H1 (cell line): ENCODE data around the gene AVL9. TPM values are rescaled to one million over a fixed set of nuclear protein-coding genes. Genes with fewer than 3 reads are reported as not detected.

Source experiments
- CTCF ChIA-PET: fragments of 300-600 bp; sonication (Branson Sonifier 250); formaldehyde crosslinking; loops from one replicate; lab custom pipeline; 2021; ENCODE audit not compliant: partially characterized antibody; lab: Charles Lee
- POLR2A ChIA-PET: fragments of 300-600 bp; sonication (Branson Sonifier 250); formaldehyde crosslinking; loops from one replicate; lab custom pipeline; 2021; ENCODE audit warnings: inconsistent platforms; ENCODE audit not compliant: partially characterized antibody; lab: Charles Lee
- DNase-seq, 2 experiments: peaks; one replicate each; pipeline versions ENCODE4 v3.0.0 to v3.0.0-alpha.2; 2010 to 2022; ENCODE audit warnings: low spot score in 2 of 2, low read depth in 1 of 2, mixed read lengths in 1 of 2
- FAIRE-seq: peaks from 2 replicates; lab custom pipeline; 2011; peaks lifted over from hg19 to GRCh38; lab: Jason Lieb, UNC
- H2AFZ ChIP-seq: 2 replicates; pipeline ENCODE4 v1.8.1; 2012; ENCODE audit warnings: low read length, inconsistent platforms
- H2AK5ac ChIP-seq: 2 replicates; pipeline ENCODE4 v1.6.1; 2013; ENCODE audit warnings: low read depth, low read length
- H2BK120ac ChIP-seq: replicated peaks from 2 replicates; pipeline ENCODE3; 2013; ENCODE audit warnings: low read depth, low read length, inconsistent platforms
- H2BK12ac ChIP-seq: 2 replicates; pipeline ENCODE4 v1.6.1; 2013; ENCODE audit warnings: low read depth, low read length
- H2BK15ac ChIP-seq: 2 replicates; pipeline ENCODE4 v1.6.1; 2013; ENCODE audit warnings: low read length
- H2BK20ac ChIP-seq: 2 replicates; pipeline ENCODE4 v1.6.1; 2013; ENCODE audit warnings: low read length
- H2BK5ac ChIP-seq: 2 replicates; pipeline ENCODE4 v1.6.1; 2013; ENCODE audit warnings: low read depth, low read length
- H3K14ac ChIP-seq: 2 replicates; pipeline ENCODE4 v1.6.1; 2013; ENCODE audit warnings: inconsistent platforms; ENCODE audit not compliant: insufficient read length
- H3K18ac ChIP-seq: 2 replicates; pipeline ENCODE4 v1.6.1; 2013; ENCODE audit warnings: low read length; ENCODE audit errors: extremely low read depth
- H3K23ac ChIP-seq: 2 replicates; pipeline ENCODE4 v1.6.1; 2013; ENCODE audit warnings: inconsistent platforms; ENCODE audit not compliant: insufficient read length
- H3K23me2 ChIP-seq: 2 replicates; pipeline ENCODE4 v1.6.1; 2013; ENCODE audit warnings: low read depth, low read length
- H3K27ac ChIP-seq: 2 replicates; pipeline ENCODE4 v1.6.1; 2011; ENCODE audit warnings: low read depth, low read length, inconsistent platforms
- H3K27me3 ChIP-seq, 4 experiments: replicated peaks in 1 of 4; 1 replicate in 1 of 4; 2 replicates in 3 of 4; pipeline versions ENCODE4 v1.6.1 to v1.8.1; 2011 to 2013; ENCODE audit warnings: low read length in 3 of 4, mild to moderate bottlenecking in 3 of 4, inconsistent platforms in 2 of 4, mixed read lengths in 2 of 4, moderate library complexity in 1 of 4; ENCODE audit not compliant: control insufficient read depth in 3 of 4, insufficient read depth in 3 of 4; ENCODE audit errors: extremely low read depth in 1 of 4
- H3K36me3 ChIP-seq, 4 experiments: 2 replicates each; pipeline versions ENCODE4 v1.6.1 to v1.8.1; 2011 to 2013; ENCODE audit warnings: mild to moderate bottlenecking in 4 of 4, low read length in 3 of 4, moderate library complexity in 2 of 4, control low read depth in 1 of 4, inconsistent platforms in 1 of 4; ENCODE audit not compliant: insufficient read depth in 4 of 4, control insufficient read depth in 2 of 4
- H3K4ac ChIP-seq: replicated peaks from 2 replicates; pipeline ENCODE3; 2013; ENCODE audit warnings: low read length, low read depth, mixed read lengths, inconsistent platforms; ENCODE audit not compliant: insufficient read length
- H3K4me1 ChIP-seq, 4 experiments: replicated peaks in 1 of 4; 1 replicate in 1 of 4; 2 replicates in 3 of 4; pipeline versions ENCODE4 v1.6.1 to v1.8.1; 2011 to 2013; ENCODE audit warnings: low read length in 3 of 4, inconsistent platforms in 2 of 4, mixed read lengths in 1 of 4; ENCODE audit not compliant: insufficient read depth in 4 of 4, control insufficient read depth in 3 of 4
- H3K4me2 ChIP-seq, 2 experiments: 2 replicates each; pipeline versions ENCODE4 v1.6.1 to v1.8.1; 2011 to 2013; ENCODE audit warnings: low read depth in 2 of 2, low read length in 2 of 2, control low read depth in 1 of 2, inconsistent platforms in 1 of 2, mild to moderate bottlenecking in 1 of 2; ENCODE audit not compliant: insufficient read depth in 1 of 2
- H3K4me3 ChIP-seq, 4 experiments: fragments of 200-600, 300-600 bp in 1 of 4; sonication (generic), shearing (Covaris generic), sonication (Bioruptor Twin) in 1 of 4; 2 replicates each; pipeline versions ENCODE4 v1.5.1 to v1.8.1; 2011 to 2016; ENCODE audit warnings: low read length in 4 of 4, low read depth in 3 of 4, control low read depth in 2 of 4, inconsistent platforms in 2 of 4, mild to moderate bottlenecking in 2 of 4, mixed read lengths in 1 of 4, moderate library complexity in 1 of 4; ENCODE audit not compliant: insufficient read depth in 2 of 4; ENCODE audit errors: extremely low read depth in 1 of 4
- H3K56ac ChIP-seq: replicated peaks from 2 replicates; pipeline ENCODE3; 2013; ENCODE audit warnings: low read depth, mild to moderate bottlenecking, mixed read lengths, low read length, inconsistent platforms; ENCODE audit not compliant: insufficient read length
- H3K79me1 ChIP-seq: 2 replicates; pipeline ENCODE4 v1.6.1; 2013; ENCODE audit warnings: low read depth, low read length, control low read depth
- H3K79me2 ChIP-seq, 2 experiments: 2 replicates each; pipeline versions ENCODE4 v1.6.1 to v1.8.1; 2012 to 2013; ENCODE audit warnings: low read length in 2 of 2, mild to moderate bottlenecking in 2 of 2, inconsistent platforms in 1 of 2; ENCODE audit not compliant: insufficient read depth in 2 of 2, control insufficient read depth in 1 of 2
- H3K9ac ChIP-seq, 4 experiments: replicated peaks in 1 of 4; 1 replicate in 1 of 4; 2 replicates in 3 of 4; pipeline versions ENCODE4 v1.6.1 to v1.8.1; 2011 to 2013; ENCODE audit warnings: low read depth in 3 of 4, low read length in 3 of 4, control low read depth in 2 of 4, mild to moderate bottlenecking in 2 of 4, moderate library complexity in 2 of 4, inconsistent platforms in 1 of 4; ENCODE audit errors: extremely low read depth in 1 of 4
- H3K9me3 ChIP-seq, 2 experiments: 2 replicates each; pipeline versions ENCODE4 v1.6.1 to v1.8.1; 2012 to 2013; ENCODE audit warnings: mild to moderate bottlenecking in 2 of 2, moderate library complexity in 2 of 2, control low read depth in 1 of 2, inconsistent platforms in 1 of 2, low read depth in 1 of 2, low read length in 1 of 2, mixed read lengths in 1 of 2; ENCODE audit not compliant: insufficient read depth in 2 of 2
- H4K20me1 ChIP-seq, 2 experiments: replicated peaks in 1 of 2; 2 replicates each; pipeline versions ENCODE3 to v1.8.1; 2011 to 2013; ENCODE audit warnings: inconsistent platforms in 2 of 2, low read length in 2 of 2, mild to moderate bottlenecking in 1 of 2; ENCODE audit not compliant: insufficient read depth in 2 of 2, control insufficient read depth in 1 of 2
- H4K5ac ChIP-seq: 2 replicates; pipeline ENCODE4 v1.6.1; 2013; ENCODE audit warnings: low read length, low read depth, mixed read lengths, inconsistent platforms; ENCODE audit not compliant: insufficient read length
- H4K8ac ChIP-seq: 2 replicates; pipeline ENCODE4 v1.8.0; 2013; ENCODE audit warnings: mild to moderate bottlenecking, moderate library complexity, low read length, inconsistent platforms; ENCODE audit not compliant: insufficient read depth; ENCODE audit errors: extremely low read depth
- H4K91ac ChIP-seq: replicated peaks from 2 replicates; pipeline ENCODE3; 2013; ENCODE audit warnings: low read length, mixed read lengths, inconsistent platforms; ENCODE audit not compliant: insufficient read length
- ASH2L ChIP-seq: fragments of 200-600, 300-600 bp; sonication (generic); IDR thresholded peaks from one replicate; pipeline ENCODE4 v1.7.1; 2017; ENCODE audit warnings: low read length
- BACH1 ChIP-seq: IDR thresholded peaks from 2 replicates; pipeline ENCODE4 v1.6.1; 2012; ENCODE audit warnings: low read length, improper control_type of control experiment
- BRCA1 ChIP-seq: IDR thresholded peaks from 2 replicates; pipeline ENCODE4 v1.6.1; 2012; ENCODE audit warnings: low read depth, low read length, improper control_type of control experiment
- CBX8 ChIP-seq: fragments of 300-800, 300-1000 bp; sonication (generic); IDR thresholded peaks from 2 replicates; pipeline ENCODE4 v1.7.1; 2016; ENCODE audit warnings: low read depth, low read length, borderline replicate concordance
- CHD2 ChIP-seq: IDR thresholded peaks from 2 replicates; pipeline ENCODE4 v1.6.1; 2012; ENCODE audit warnings: low read length, improper control_type of control experiment
- JUND ChIP-seq: IDR thresholded peaks from 2 replicates; pipeline ENCODE4 v1.6.1; 2011; ENCODE audit warnings: mild to moderate bottlenecking, improper control_type of control experiment, low read length
- KDM4A ChIP-seq: IDR thresholded peaks from one replicate; pipeline ENCODE4 v1.7.1; 2012; ENCODE audit warnings: low read depth, mild to moderate bottlenecking, moderate library complexity, low read length, inconsistent platforms; ENCODE audit not compliant: severe bottlenecking
- PHF8 ChIP-seq: fragments of 200-600 bp; sonication (generic); conservative IDR thresholded peaks from 2 replicates; pipeline ENCODE4 v1.7.1; 2012; ENCODE audit warnings: low read depth, mild to moderate bottlenecking, inconsistent platforms, low read length, moderate library complexity
- POLR2A ChIP-seq, 2 experiments: IDR thresholded peaks; 1 replicate in 1 of 2; 2 replicates in 1 of 2; pipeline ENCODE4 v1.6.1; 2011; ENCODE audit warnings: low read depth in 2 of 2, low read length in 2 of 2, mild to moderate bottlenecking in 2 of 2; ENCODE audit errors: control extremely low read depth in 1 of 2
- RAD21 ChIP-seq, 2 experiments: IDR thresholded peaks in 1 of 2; conservative IDR thresholded peaks in 1 of 2; 2 replicates each; pipeline ENCODE4 v1.6.1; 2011; ENCODE audit warnings: low read depth in 2 of 2, low read length in 2 of 2, improper control_type of control experiment in 1 of 2, inconsistent platforms in 1 of 2, mild to moderate bottlenecking in 1 of 2, moderate library complexity in 1 of 2
- RNF2 ChIP-seq: fragments of 200-900, 300-1000 bp; sonication (generic); IDR thresholded peaks from 2 replicates; pipeline ENCODE4 v1.7.1; 2016; ENCODE audit warnings: borderline replicate concordance, low read depth, mild to moderate bottlenecking, antibody characterized with exemption, low read length; ENCODE audit not compliant: poor library complexity, severe bottlenecking; ENCODE audit errors: missing control alignments
- SUZ12 ChIP-seq: fragments of 200-600 bp; sonication (generic); IDR thresholded peaks from 2 replicates; pipeline ENCODE4 v1.6.1; 2012; ENCODE audit warnings: mild to moderate bottlenecking, inconsistent platforms, low read length, moderate library complexity, mixed read lengths
- TAF1 ChIP-seq: IDR thresholded peaks from 2 replicates; pipeline ENCODE4 v1.6.1; 2011; ENCODE audit warnings: mild to moderate bottlenecking, low read depth, low read length
- YY1 ChIP-seq: IDR thresholded peaks from 2 replicates; pipeline ENCODE4 v1.6.1; 2011; ENCODE audit warnings: low read depth, mild to moderate bottlenecking, low read length
- ZNF274 ChIP-seq: IDR thresholded peaks from 2 replicates; pipeline ENCODE4 v1.7.0; 2012; ENCODE audit warnings: low read length, borderline replicate concordance; ENCODE audit errors: extremely low read depth
- WGBS, 2 experiments: shearing (Covaris generic) in 1 of 2; methylation state at CpG; one replicate each; pipeline versions ENCODE4 v1.1.6 to v1.1.7; 2013 to 2015; ENCODE audit warnings: low lambda C conversion rate in 2 of 2, mixed read lengths in 2 of 2, inconsistent platforms in 1 of 2, low coverage in 1 of 2, missing lambda C conversion rate in 1 of 2; ENCODE audit not compliant: insufficient replicate concordance in 2 of 2, insufficient coverage in 1 of 2, insufficient read length in 1 of 2; ENCODE audit errors: extremely low coverage in 1 of 2, missing lambda C conversion rate in 1 of 2; 5-methylcytosine and 5-hydroxymethylcytosine counted together
- polyA plus RNA-seq, 7 experiments: library from polyadenylated mRNA; depleted of rRNA in 3 of 7; stranded (reverse) in 5 of 7; unstranded in 2 of 7; fragments of >200 nt in 5 of 7; fragments of 200-250 nt in 2 of 7; gene quantifications; 1 replicate in 5 of 7; 2 replicates in 1 of 7; 4 replicates in 1 of 7; pipeline versions ENCODE4 v1.2.1 to v1.2.3, GENCODE V29; 2011 to 2013; ENCODE audit warnings: missing spikeins in 2 of 7, mixed read lengths in 2 of 7
- total RNA-seq: library from RNA; stranded (reverse); fragmentation: NEBNext Ultra II Directional; extraction: Animal tissue kit (Norgen Biotek cat#: 25700); gene quantifications from 2 replicates; pipeline ENCODE4 v1.2.1, GENCODE V29; 2021

AVL9 gene
- total and polyA plus RNA-seq, 2 of the 8 experiments (the other 6 are each of a cell fraction or from before 2014, with no cell fraction given): 15.5 to 42.1 TPM

DNA sequence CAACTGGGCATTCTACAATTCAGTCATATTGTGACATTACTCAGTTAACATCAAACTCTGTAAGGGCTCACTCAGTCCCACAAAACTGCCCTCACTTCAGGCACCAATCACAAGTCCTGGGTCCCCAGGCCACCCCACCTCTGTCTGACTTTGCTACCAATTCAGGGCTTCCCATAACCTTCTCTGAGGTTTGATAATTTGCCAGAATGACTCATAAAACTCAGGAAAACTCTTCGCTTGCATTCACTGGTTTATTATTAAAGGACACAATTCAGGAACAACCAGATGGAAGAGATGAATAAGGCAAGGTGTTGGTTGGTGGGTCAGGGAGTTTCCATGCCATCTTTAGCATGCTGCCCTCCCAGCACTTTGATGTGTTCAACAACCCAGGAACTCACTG lies 41.3 kb downstream of the AVL9 start:
- Histone ChIP-seq H3K4me3 (no peak overlapping the region), H2AK5ac (no peak overlapping the region), H3K56ac (no peak overlapping the region), H2BK120ac (no peak overlapping the region), H3K23ac (no peak overlapping the region), H2BK20ac (no peak overlapping the region), H3K27ac (no peak overlapping the region; the same call in 1 of the 2 replicates), H2BK15ac (no peak overlapping the region), H4K8ac (no peak overlapping the region), H3K9ac (no peak overlapping the region), H3K27me3 (no peaks in the 10 kb centered on the region), H3K79me2 (peaks cover 0 to 55% of the 10 kb centered on the region in 2 experiments; a peak in 2 of 4 replicates), H3K18ac (no peak overlapping the region), H2BK12ac (no peak overlapping the region), H2BK5ac (no peak overlapping the region), H4K91ac (no peak overlapping the region), H2AFZ (no peak overlapping the region), H3K36me3 (no peaks in the 10 kb centered on the region; a peak in 1 of 8 replicates), H3K23me2 (no peaks in the 10 kb centered on the region), H3K9me3 (no peaks in the 10 kb centered on the region), H4K20me1 (peaks cover 0 to 3% of the 10 kb centered on the region in 2 experiments), H3K4ac (no peak overlapping the region), H3K4me2 (no peak overlapping the region), H3K14ac (no peak overlapping the region), H3K79me1 (no peaks in the 10 kb centered on the region; the same call in 1 of the 2 replicates), H3K4me1 (peaks cover 2 to 8% (median 4%) of the 10 kb centered on the region in 4 experiments; a peak in 6 of 7 replicates), H4K5ac (no peak overlapping the region)
- DNase-seq (no peak), FAIRE-seq (no peak)
- CTCF ChIA-PET: interaction anchor here (1.5 kb wide), 1 partner anchor 9 kb away, joined by 3 read pairs; no protein-coding TSS in a partner anchor
- 53% methylated on average over 1 of the region's 1 CpG; no CpG with 5 or more reads in 1 of the 2 experiments for WGBS, 2 experiments
- POLR2A ChIA-PET: interaction anchor here (0.7 to 0.8 kb wide), 2 partner anchors 9 to 40 kb away, joined by 3 read pairs; no protein-coding TSS in a partner anchor
- TF ChIP-seq SUZ12 (no peak), KDM4A (no peak), RNF2 (no peak), JUND (no peak), BACH1 (no peak), ASH2L (no peak), POLR2A (IDR thresholded peaks at IDR 0.05; ENCODE audit: control extremely low read depth in 1 of 2, low read depth in 2 of 2, low read length in 2 of 2) (no peak), CHD2 (no peak), CBX8 (no peak), TAF1 (no peak), YY1 (no peak), RAD21 (IDR thresholded peaks at IDR 0.05 in 1 of 2, conservative IDR thresholded peaks at IDR 0.05 in 1 of 2; ENCODE audit: low read depth in 2 of 2, low read length in 2 of 2) (no peak), ZNF274 (no peak), BRCA1 (no peak), PHF8 (no peak)
